Coronary artery (tissue), 2 donors: ENCODE data around the gene RELCH.

Experiments
- DNase-seq: peaks from one replicate; pipeline ENCODE4 v3.0.0-alpha.2; 2017; ENCODE audit warnings: low spot score
- H3K27ac ChIP-seq, 2 donors: fragments of 200-600 bp; sonication (generic); one replicate each; pipeline ENCODE4 v1.5.1; 2016 to 2019
- H3K4me3 ChIP-seq: fragments of 200-600 bp; sonication (generic); 2 replicates; pipeline ENCODE4 v1.5.1; 2016; ENCODE audit warnings: mild to moderate bottlenecking, moderate library complexity
- TF ChIP-seq, protein P1 (sequence below): fragments of 200-600 bp; sonication (generic); IDR thresholded peaks from one replicate; pipeline ENCODE4 v1.5.1; 2019; ENCODE audit warnings: antibody characterized with exemption

RELCH gene

DNA sequence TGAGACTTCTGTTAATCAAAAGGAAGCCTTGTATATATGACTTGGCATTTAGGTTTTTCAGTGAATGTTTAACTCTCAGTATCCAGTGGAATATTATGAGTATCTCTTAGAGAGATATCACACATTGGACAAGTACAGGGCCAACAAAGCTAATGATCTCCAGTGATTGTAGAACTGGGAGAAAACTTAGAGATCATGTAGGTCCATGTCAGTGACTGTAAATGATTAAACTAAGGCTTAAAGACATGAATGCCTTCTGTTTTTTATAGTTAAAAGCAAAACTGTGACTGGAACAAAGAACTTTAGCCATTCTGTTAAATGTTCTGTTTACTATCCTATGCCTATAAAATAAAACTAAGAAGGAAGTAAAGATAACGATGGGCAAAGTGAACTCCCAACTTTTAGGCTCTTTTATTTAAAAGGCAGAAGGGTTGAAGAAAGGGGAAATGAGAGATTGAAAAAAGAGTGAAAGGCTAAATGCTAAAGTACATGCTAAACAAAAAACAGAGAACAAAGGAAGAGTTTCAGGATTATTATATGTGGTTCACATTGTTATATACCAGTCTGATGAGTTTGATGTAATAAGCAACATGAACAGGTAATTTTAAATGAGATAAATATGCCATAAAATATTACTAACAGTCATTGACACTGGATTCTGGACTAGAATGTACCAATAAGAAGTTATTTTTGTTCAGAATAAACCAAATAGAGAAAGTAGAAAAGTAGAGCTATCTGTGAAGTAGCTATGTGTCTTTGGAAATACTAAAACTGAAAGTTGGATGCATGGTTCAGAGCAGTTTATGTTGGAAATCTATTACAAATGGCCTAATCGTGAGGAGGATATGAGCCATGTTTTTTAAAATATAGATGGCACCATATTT is 101.0 kb downstream of the RELCH start:
- Histone ChIP-seq H3K4me3 (no peak overlapping the region), H3K27ac (no peak overlapping the region)
- no peak for DNase-seq
- TF ChIP-seq, protein P1, sequence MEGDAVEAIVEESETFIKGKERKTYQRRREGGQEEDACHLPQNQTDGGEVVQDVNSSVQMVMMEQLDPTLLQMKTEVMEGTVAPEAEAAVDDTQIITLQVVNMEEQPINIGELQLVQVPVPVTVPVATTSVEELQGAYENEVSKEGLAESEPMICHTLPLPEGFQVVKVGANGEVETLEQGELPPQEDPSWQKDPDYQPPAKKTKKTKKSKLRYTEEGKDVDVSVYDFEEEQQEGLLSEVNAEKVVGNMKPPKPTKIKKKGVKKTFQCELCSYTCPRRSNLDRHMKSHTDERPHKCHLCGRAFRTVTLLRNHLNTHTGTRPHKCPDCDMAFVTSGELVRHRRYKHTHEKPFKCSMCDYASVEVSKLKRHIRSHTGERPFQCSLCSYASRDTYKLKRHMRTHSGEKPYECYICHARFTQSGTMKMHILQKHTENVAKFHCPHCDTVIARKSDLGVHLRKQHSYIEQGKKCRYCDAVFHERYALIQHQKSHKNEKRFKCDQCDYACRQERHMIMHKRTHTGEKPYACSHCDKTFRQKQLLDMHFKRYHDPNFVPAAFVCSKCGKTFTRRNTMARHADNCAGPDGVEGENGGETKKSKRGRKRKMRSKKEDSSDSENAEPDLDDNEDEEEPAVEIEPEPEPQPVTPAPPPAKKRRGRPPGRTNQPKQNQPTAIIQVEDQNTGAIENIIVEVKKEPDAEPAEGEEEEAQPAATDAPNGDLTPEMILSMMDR, result no peak

DNA sequence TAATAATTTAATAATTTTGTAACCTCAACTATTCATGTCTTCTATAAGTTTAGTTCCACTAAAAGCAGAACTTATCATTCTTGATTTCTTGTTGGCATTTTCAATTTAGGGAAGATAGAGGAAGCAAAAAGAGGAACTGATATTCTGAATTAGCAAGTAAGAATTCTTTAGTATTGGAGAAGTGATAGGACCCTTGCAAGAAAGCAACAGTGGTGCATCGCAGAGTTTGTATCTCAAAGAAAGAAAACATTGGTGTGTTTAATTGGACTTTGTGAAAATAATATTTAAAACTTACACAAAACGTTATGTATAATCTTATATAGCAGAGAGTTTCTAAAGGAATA is 101.6 kb downstream of the RELCH start:
- no peak overlapping the region for H3K4me3 ChIP-seq
- TF ChIP-seq, protein P1, result no peak
- DNase-seq, result no peak
- no peak overlapping the region for H3K27ac ChIP-seq

DNA sequence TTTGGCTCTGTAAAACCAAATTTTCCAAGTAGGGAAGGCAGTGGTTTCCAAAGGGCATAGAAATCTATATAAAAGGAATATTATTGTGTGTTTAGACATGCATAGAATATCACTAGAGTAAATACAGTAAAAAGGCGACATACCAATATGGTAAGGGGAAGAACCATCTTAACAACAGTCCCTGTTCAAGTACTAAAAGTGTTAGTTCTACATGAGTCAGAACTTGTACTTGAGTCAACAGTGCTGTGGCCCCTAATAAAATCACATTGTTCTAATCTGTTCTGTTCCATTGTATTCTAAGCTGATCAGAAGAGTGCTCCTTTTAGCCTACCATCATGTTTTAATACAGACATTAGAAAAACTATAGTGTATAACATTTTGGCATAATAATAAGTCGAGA is 102.0 kb downstream of the RELCH start:
- Histone ChIP-seq H3K27ac (no peak overlapping the region), H3K4me3 (no peak overlapping the region)
- TF ChIP-seq, protein P1, result no peak
- no peak for DNase-seq

DNA sequence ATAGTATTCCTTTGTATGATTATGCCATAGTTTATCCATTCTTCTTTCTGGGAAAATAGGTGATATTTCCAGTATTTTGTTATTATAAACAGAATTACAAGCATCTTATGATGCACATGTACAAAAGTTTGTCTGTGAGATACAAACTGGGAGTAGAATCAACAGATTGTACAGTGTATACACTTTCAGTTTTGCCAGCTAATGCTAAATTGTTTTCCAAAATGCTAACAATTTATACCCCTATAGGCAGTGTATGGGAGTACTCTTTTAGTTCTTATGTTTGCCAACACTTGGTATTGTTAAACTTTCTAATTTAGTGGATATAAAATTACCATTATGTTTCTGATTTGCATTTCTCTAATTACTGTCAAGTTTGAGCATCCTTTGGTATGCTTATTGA is 107.0 kb downstream of the RELCH start:
- no peak for DNase-seq
- TF ChIP-seq, protein P1, result no peak
- H3K27ac ChIP-seq, result no peak overlapping the region
- no peak overlapping the region for H3K4me3 ChIP-seq

DNA sequence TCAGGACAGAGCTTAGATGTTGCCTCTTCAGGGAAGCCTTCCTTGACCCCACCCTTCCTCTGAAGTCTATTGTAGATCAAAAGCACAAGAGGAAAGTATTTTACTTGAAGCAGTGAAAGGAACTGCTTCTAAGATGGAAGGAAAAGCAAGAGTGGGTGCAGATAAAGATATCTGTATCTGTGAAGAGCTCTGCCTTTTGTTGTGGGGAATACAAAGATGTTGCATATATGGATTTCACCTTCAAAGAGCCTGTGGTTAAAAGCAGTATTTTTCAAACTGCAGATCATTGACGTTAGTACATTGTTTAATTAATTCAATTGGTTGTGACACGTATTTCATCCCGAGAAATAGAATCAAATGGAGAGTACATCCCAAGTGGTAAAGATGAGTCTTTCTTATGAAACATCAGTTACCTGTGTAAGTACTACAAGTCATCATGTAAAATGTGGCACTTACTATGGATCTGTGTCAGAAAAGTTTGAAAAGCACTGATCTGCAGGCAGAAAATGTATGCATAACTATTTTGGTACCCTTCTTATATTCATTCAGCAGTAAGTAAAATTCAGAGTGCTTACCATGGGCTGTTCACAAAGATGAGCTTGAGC is 113.4 kb downstream of the RELCH start:
- DNase-seq, result no peak

DNA sequence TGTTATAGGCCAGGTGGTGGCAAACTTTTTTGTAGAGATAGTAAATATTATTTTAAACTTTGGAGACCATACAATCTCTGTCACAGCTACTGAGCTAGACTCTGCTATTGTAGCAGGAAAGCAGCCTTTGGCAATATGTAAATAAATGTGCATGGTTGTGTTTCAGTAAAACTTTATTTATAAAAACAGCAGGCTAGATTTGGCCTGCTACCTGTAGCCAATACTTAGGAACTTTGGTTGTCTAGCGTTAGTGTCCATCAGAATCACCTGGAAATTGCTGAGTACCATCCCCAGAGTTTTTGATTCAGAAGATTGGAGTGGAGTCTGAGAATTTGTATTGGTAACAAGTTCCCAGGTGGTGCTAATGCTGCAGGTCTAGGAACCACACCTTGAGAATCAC is 114.3 kb downstream of the RELCH start:
- TF ChIP-seq, protein P1, result no peak
- no peak for DNase-seq
- Histone ChIP-seq H3K4me3 (no peak overlapping the region), H3K27ac (no peak overlapping the region)

More for the DNA sequence above, 113.4 kb downstream of the RELCH start:
- Histone ChIP-seq H3K27ac (no peak overlapping the region), H3K4me3 (no peak overlapping the region)
- TF ChIP-seq, protein P1, result no peak

DNA sequence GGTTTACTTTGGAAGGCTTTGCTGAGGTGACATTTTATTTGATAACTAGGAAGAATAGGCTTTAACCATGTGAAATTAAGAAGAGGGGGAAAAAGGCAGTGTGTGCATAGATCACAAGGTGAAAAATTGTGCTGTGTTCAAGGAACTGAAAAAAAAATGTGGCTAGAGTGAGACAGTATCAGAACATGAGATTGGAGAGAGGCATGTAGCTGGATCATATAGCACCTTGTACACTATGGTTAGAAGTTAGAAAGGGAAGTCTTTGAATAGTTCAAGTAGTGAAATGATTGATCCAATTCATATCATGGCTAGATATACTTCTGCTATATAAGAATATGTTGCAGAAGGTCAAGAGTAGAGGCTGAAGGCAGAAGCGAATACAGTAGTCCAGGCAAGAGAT is 125.8 kb downstream of the RELCH start:
- TF ChIP-seq, protein P1, result no peak
- Histone ChIP-seq H3K4me3 (no peak overlapping the region), H3K27ac (no peak overlapping the region)
- no peak for DNase-seq
